CD4-positive, alpha-beta T cell treated with Interferon gamma for 1 hour (primary cell): Measurements from ENCODE around the gene KRTAP1-3.
"Not testable (repeated sequence)": the region's sequence is repeated elsewhere in the genome, so short reads cannot be mapped to it uniquely, and the experiment has no call there.

ENCODE experiments used
- DNase-seq: peaks from one replicate; pipeline ENCODE4 v3.0.0-alpha.2; 2020

KRTAP1-3 gene

GRCh38 chr17:41009301-41009760 lies 25.3 kb downstream of the KRTAP1-3 start:
- no peak for DNase-seq

DNA sequence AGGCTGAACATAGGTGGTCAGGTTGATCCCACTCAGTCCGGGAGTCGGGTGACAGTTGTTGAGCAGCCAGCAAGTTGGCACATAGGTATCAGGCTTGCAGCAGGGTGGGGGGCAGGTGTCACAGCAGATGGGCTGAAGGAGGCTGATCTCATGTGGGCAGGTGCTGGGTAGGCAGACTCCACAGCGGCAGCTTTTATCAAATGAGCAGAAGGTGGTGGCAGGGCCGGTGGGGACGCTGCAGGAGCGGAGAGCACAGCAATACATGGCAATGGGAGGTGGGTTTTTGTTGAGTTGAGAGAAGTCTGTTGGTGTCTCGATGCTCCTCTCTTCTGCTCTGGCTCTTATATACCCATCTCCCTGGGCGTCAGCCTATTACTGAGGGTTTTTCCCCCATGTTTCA lies 25.9 kb downstream of the KRTAP1-3 start, which contains the start of gene KRTAP3-1:
TSS of gene KRTAP3-1 (minus strand) at position 318 of the 400 bp plus-strand sequence. CDS start at position 264, 54 bp downstream.
- no peak for DNase-seq

GRCh38 chr17:41004397-41004796 lies 30.3 kb downstream of the KRTAP1-3 start:
- DNase-seq, result no peak

DNA sequence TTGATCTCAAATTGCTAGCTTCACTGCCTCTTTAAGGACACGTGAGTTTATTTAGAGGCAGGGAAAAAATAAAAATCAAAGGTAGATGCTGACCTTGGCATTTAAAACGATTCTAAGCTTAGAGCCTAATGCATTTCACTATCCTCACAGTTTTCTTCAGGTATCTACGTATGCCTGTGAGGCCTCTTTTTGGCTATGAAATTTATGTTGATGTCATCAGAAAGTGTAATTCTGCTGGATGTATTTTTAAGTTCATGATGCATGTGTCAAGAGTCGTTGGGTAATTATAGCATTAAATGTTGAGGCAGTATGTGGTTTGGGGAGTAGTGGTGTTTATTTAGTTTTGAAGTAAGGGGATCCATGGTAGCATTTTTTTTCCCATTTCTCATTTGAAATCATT lies 30.7 kb downstream of the KRTAP1-3 start:
- no peak for DNase-seq

- no peak for DNase-seq
Measured at GRCh38 chr17:41002814-41003213, 31.9 kb downstream of the KRTAP1-3 start.

DNA sequence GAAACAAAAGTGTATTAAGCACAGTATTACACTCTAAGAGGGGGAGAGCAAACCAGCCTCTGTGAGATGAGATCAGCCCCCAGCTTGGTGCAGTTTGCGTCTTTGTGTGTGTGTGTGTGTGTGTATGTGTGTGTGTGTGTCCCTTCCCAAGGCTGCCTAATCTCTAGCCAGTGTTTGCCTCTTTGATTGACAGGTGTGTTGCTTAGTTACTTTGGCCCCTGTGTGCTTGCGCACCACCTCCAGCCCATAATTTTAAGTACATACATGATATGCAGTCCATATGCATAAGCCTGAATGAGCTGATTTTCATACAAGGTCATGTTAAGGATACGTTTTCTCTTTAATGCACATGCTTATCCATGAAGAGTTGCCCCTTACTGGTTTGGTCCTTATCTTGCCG lies 32.9 kb downstream of the KRTAP1-3 start:
- no peak for DNase-seq

DNA sequence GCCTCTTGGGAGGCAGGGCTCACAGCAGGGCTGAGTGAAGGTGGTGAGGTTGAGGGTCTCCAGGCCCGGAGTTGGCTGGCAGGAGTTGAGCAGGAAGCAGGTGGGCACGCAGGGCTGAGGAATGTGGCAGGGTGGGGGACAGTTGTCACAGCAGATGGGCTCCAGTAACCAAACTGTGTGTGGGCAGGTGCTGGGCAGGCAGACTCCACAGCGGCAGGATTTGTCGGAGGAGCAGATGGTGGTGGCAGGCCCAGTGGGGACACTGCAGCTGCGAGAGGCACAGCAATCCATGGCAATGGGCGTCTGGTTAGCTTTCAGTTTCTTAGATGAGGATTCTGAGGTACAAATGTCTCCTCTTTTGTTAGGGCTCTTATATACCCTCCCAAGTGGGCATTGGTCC lies 35.1 kb downstream of the KRTAP1-3 start, which contains the start of gene KRTAP3-2:
TSS of gene KRTAP3-2 (minus strand) at position 344 of the 400 bp plus-strand sequence. CDS start at position 291, 53 bp downstream.
- not testable (repeated sequence) for DNase-seq

DNA sequence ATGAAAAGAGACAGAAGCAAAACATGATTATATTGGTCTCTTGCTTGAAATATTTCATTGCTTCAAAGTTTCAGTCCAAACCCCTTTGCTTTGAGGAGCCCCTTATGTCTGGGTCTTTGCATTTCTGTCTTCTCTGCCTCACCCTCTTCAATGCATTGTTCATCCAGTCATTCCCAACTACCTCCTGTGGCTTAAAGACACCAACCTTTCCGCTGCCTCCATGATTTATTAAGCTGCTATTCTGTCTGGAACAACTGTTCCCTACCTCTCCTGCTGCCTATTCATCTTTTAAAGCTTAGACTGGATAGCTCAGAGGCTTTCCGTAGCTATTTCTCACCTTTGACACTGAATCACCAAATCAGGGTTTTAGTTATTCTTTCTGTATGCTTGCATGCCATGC lies 37.3 kb downstream of the KRTAP1-3 start:
- no peak for DNase-seq

DNA sequence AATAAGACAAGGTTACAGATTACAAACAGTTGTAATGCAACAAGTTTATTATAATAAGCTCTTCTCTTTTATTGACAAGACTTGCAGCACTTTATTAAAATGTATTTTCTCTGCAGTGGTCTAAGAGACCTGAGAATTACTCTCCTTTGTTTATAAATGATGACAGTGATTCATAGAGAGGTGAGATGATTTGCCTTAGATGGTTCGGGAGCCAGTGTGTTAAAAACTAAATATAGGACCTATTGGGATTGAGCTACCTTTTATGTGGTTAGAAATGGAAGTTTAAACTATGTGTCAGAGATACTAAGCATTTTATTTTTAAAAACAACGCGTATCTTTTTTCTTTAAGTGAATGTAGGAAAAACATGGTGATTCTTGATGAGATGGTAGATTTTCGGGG lies 37.8 kb downstream of the KRTAP1-3 start:
- no peak for DNase-seq

GRCh38 chr17:40995116-40995515 lies 39.6 kb downstream of the KRTAP1-3 start:
- no peak for DNase-seq

DNA sequence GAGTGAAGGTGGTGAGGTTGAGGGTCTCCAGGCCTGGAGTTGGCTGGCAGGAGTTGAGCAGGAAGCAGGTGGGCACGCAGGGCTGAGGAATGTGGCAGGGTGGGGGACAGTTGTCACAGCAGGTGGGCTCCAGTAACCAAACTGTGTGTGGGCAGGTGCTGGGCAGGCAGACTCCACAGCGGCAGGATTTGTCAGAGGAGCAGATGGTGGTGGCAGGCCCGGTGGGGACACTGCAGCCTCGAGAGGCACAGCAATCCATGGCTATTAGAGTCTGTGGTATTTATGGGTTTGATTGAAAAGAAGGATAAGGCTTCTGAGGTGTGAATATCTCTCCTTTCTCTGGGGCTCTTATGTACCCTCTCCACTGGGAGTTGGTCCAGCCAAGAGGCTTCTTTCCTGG lies 40.8 kb downstream of the KRTAP1-3 start, which contains the start of gene KRTAP3-3:
TSS of gene KRTAP3-3 (minus strand) at position 326 of the 400 bp plus-strand sequence. CDS start at position 259, 67 bp downstream.
- no peak for DNase-seq

- DNase-seq, result no peak
Measured at GRCh38 chr17:40993084-40993483, 41.6 kb downstream of the KRTAP1-3 start.

DNA sequence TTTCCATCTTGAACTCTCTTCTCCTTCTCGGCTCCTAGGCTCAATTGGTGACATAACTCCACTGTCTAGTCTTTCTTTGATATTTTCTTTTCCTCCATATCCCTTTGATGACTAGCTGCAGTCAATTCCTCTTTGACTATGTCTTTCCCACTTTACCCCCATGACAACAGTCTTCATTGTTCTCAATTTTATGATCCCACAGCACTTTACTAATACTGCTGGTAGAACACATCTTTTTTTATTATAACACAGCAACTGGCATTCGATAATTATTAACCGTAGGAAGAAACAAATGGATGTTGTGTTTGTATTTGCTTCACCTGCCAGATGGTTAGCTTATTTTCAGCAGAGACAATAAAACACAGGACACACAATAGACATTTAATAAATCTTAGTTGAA lies 42.0 kb downstream of the KRTAP1-3 start:
- DNase-seq, result no peak

DNA sequence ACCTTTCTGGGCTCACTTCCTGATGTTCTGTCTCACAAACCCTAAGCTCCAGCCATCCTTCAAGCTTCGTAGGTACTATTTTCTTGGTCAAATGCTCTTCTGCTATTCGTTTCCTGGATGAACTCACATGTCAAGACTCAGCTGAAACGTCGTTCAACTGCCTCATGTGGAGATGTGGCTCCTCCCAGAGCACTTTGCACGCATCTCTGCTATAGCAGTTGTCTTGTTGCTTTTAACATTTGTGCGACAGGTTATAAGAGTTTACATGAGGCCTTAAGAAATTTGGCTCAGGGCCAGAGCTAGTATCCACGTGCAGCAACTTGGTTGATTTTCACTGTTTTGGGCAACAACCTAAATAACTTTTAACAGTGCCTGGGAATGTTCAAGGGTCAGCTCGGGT lies 47.8 kb downstream of the KRTAP1-3 start:
- no peak for DNase-seq

DNA sequence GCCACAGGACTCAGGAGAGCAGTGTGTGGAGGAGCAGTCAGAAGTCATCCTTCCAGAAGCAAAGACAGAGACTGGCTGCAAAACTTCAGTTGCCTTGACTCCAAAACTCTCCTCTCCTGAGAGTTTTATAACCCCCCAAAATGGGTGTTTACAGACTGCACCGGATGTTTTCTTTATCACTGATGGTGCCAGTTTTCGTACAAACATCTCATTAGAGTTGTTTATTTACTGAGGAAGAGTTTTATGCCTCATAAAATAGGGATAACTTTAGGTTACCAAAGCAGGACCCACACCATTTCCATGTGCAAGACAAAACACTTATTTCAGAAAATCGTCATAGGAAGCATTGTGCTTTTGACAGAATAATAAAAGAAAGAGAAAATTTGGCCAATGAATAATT lies 50.4 kb downstream of the KRTAP1-3 start, which contains the start of gene KRT40:
TSS of gene KRT40 (minus strand) at position 101 of the 400 bp plus-strand sequence. CDS start at position 48, 53 bp downstream.
- no peak for DNase-seq
